Measurements from ENCODE around the gene CAMK2D.

The CAMK2D gene

DNA sequence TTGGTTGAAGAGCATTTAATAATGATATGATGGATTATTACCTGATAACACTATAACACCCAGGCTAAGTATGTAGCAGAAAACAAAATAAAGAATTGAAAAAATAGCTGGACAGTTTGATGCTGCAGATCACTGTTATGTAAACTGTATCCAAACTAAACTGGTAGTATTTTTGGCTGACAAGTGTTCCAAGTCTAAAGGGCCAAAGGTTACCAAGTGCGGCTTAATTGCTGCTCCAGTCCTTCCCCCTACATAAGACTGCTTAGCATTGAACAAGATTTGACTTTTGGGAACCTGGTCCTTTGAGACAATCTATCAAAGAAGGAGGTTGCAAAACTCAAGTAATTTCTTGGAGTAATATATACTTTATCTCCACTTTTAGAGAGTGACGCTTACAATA lies 249.6 kb downstream of the CAMK2D start:
- no peaks in the 10 kb centered on the region for H3K9me3 ChIP-seq (ENCODE audit: severe bottlenecking)
- H3K27ac ChIP-seq (ENCODE audit: poor library complexity, severe bottlenecking), result no peak overlapping the region
- no peak for DNase-seq (ENCODE audit: low spot score)
- no peaks in the 10 kb centered on the region for H3K4me1 ChIP-seq (ENCODE audit: insufficient read depth, poor library complexity, severe bottlenecking)
- no peaks in the 10 kb centered on the region for H3K27me3 ChIP-seq (ENCODE audit: insufficient read depth, poor library complexity, severe bottlenecking)
- H3K4me3 ChIP-seq (ENCODE audit: severe bottlenecking), result no peak overlapping the region
- peaks cover 16% of the 10 kb centered on the region for H3K36me3 ChIP-seq (ENCODE audit: low read depth)
- no peak for ATAC-seq (ENCODE audit: low read depth)
- TF ChIP-seq, protein P1, sequence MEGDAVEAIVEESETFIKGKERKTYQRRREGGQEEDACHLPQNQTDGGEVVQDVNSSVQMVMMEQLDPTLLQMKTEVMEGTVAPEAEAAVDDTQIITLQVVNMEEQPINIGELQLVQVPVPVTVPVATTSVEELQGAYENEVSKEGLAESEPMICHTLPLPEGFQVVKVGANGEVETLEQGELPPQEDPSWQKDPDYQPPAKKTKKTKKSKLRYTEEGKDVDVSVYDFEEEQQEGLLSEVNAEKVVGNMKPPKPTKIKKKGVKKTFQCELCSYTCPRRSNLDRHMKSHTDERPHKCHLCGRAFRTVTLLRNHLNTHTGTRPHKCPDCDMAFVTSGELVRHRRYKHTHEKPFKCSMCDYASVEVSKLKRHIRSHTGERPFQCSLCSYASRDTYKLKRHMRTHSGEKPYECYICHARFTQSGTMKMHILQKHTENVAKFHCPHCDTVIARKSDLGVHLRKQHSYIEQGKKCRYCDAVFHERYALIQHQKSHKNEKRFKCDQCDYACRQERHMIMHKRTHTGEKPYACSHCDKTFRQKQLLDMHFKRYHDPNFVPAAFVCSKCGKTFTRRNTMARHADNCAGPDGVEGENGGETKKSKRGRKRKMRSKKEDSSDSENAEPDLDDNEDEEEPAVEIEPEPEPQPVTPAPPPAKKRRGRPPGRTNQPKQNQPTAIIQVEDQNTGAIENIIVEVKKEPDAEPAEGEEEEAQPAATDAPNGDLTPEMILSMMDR (IDR thresholded peaks at IDR 0.05; ENCODE audit: poor library complexity, severe bottlenecking), result no peak

DNA sequence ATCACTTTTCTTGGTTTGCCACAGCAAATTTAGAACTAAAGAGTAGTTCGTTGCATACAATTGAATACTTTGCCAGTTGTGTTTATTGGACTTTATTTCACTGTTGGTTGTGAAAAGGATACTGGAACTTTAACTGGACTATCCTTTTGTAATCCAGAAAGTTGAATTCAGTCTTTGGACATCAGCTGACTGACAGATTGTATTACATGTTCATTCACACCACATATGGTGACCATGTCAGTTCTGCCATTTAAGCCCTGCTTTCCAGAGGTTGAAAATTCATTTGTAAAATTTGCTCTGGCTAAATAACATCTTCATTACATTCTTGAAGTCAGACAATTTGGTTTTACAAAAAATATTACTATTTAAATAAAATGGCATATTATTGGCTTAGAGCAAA lies 251.7 kb downstream of the CAMK2D start:
- Histone ChIP-seq H3K4me1 (ENCODE audit: insufficient read depth, poor library complexity, severe bottlenecking) (no peaks in the 10 kb centered on the region), H3K4me3 (ENCODE audit: severe bottlenecking) (no peak overlapping the region), H3K27me3 (ENCODE audit: insufficient read depth, poor library complexity, severe bottlenecking) (no peaks in the 10 kb centered on the region), H3K36me3 (ENCODE audit: low read depth) (peaks cover 12% of the 10 kb centered on the region), H3K27ac (ENCODE audit: poor library complexity, severe bottlenecking) (no peak overlapping the region), H3K9me3 (ENCODE audit: severe bottlenecking) (no peaks in the 10 kb centered on the region)
- DNase-seq (ENCODE audit: low spot score) (no peak), ATAC-seq (ENCODE audit: low read depth) (no peak)
- TF ChIP-seq, protein P1 (IDR thresholded peaks at IDR 0.05; ENCODE audit: poor library complexity, severe bottlenecking), result no peak

DNA sequence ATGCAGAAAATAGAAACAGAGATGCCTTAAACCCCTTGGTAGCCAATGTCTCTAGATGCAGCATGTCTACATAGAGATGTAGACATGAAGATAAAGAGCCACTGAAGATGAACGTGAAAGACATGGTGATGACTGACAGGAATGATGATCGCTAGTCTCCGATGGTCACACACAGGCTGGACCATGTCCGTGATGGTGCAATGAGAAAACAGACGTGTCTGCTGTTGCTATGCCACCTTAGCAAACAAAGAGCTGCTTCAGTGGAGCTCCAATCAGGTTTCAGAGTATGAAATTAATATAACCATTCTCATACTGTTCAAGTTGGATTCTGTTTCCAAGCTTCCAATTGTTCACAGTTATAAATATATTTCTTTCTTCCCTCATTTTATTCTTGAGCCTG lies 256.5 kb downstream of the CAMK2D start:
- Histone ChIP-seq H3K9me3 (ENCODE audit: severe bottlenecking) (no peaks in the 10 kb centered on the region), H3K4me1 (ENCODE audit: insufficient read depth, poor library complexity, severe bottlenecking) (peaks cover 2% of the 10 kb centered on the region), H3K27ac (ENCODE audit: poor library complexity, severe bottlenecking) (no peak overlapping the region), H3K27me3 (ENCODE audit: insufficient read depth, poor library complexity, severe bottlenecking) (no peaks in the 10 kb centered on the region), H3K36me3 (ENCODE audit: low read depth) (no peaks in the 10 kb centered on the region), H3K4me3 (ENCODE audit: severe bottlenecking) (no peak overlapping the region)
- ATAC-seq (ENCODE audit: low read depth) (no peak), DNase-seq (ENCODE audit: low spot score) (no peak)
- TF ChIP-seq, protein P1 (IDR thresholded peaks at IDR 0.05; ENCODE audit: poor library complexity, severe bottlenecking), result no peak

DNA sequence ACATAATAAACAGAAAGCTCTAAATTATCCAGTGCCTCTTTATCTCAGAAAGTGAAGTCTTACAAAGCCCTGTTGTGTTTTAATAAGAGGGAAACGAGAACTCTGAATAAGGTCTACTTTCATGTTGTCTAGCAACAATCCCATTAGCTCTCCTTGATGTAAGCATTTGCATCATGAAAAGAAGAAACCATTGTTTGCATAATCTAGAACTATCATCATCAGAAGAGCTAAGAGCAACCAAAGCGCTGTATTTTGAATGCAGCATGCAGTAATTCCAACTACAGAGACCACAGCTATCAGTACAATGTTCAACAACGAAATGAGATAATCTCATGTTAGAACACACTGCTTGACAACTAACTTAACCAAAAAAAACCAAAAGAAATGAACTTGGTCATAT lies 257.1 kb downstream of the CAMK2D start:
- H3K27me3 ChIP-seq (ENCODE audit: insufficient read depth, poor library complexity, severe bottlenecking), result no peaks in the 10 kb centered on the region
- H3K4me3 ChIP-seq (ENCODE audit: severe bottlenecking), result no peak overlapping the region
- DNase-seq (ENCODE audit: low spot score) (no peak), ATAC-seq (ENCODE audit: low read depth) (no peak)
- H3K9me3 ChIP-seq (ENCODE audit: severe bottlenecking), result no peaks in the 10 kb centered on the region
- TF ChIP-seq, protein P1 (IDR thresholded peaks at IDR 0.05; ENCODE audit: poor library complexity, severe bottlenecking), result no peak
- H3K4me1 ChIP-seq (ENCODE audit: insufficient read depth, poor library complexity, severe bottlenecking), result peaks cover 2% of the 10 kb centered on the region
- H3K36me3 ChIP-seq (ENCODE audit: low read depth), result peaks cover 3% of the 10 kb centered on the region; the same call in 1 of the 2 replicates
- H3K27ac ChIP-seq (ENCODE audit: poor library complexity, severe bottlenecking), result no peak overlapping the region

DNA sequence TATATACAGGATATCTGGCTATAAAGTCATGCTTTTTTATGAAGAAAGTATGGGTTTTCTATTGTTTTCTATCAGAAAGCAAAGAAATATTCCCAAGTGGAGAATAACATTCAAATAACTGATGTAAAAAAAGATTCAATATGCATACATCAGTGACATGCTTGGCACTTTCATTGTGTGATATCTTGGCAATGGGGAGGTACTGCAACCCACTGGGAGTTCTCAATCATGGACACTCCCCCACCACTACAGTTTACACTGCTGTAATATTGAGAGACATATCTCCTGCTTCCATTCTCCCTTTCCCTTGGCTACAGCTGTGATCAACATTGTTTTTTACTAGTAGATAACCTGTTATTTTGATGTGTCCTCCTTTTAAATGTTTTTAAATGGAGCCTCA lies 257.8 kb downstream of the CAMK2D start:
- Histone ChIP-seq H3K27me3 (ENCODE audit: insufficient read depth, poor library complexity, severe bottlenecking) (no peaks in the 10 kb centered on the region), H3K4me1 (ENCODE audit: insufficient read depth, poor library complexity, severe bottlenecking) (peaks cover 2% of the 10 kb centered on the region), H3K36me3 (ENCODE audit: low read depth) (peaks cover 4% of the 10 kb centered on the region; the same call in 1 of the 2 replicates), H3K27ac (ENCODE audit: poor library complexity, severe bottlenecking) (no peak overlapping the region), H3K9me3 (ENCODE audit: severe bottlenecking) (no peaks in the 10 kb centered on the region), H3K4me3 (ENCODE audit: severe bottlenecking) (no peak overlapping the region)
- DNase-seq (ENCODE audit: low spot score) (no peak), ATAC-seq (ENCODE audit: low read depth) (no peak)
- TF ChIP-seq, protein P1 (IDR thresholded peaks at IDR 0.05; ENCODE audit: poor library complexity, severe bottlenecking), result no peak

All from RWPE2 (cell line).